HepG2 (cell line): Measurements from ENCODE around the gene ATP12A. TPM values are rescaled to one million over a fixed set of nuclear protein-coding genes. Genes with fewer than 3 reads are reported as not detected.

Source experiments
- ATAC-seq: fragments of 200-7000 bp; cut with Tn5 transposase; 3 replicates; pipeline ENCODE4 v1.9.1; 2020; ENCODE audit warnings: mild to moderate bottlenecking, moderate library complexity
- BruUV-seq: library from RNA; stranded (reverse); fragments of 400-500 nt; replicated peaks from 2 replicates; lab custom pipeline; 2021; lab: Mats Ljungman, UMichigan
- CTCF ChIA-PET: fragments of 300-600 bp; formaldehyde crosslinking; extraction: SDS; loops from one replicate; lab custom pipeline; 2021; ENCODE audit warnings: low total read pairs, inconsistent platforms, low intra/inter-chr PET ratio; lab: Yijun Ruan, JAX
- POLR2A ChIA-PET: fragments of 350-600 bp; sonication (Branson Sonifier 250); formaldehyde crosslinking; loops from one replicate; lab custom pipeline; 2020; ENCODE audit warnings: antibody characterized with exemption, inconsistent platforms; lab: Yijun Ruan, JAX
- DNase-seq: peaks from one replicate; pipeline ENCODE4 v3.0.0-alpha.2; 2015; ENCODE audit warnings: low spot score
- FAIRE-seq: peaks from 3 replicates; lab custom pipeline; 2011; peaks lifted over from hg19 to GRCh38; lab: Jason Lieb, UNC
- H2AFZ ChIP-seq: one replicate; pipeline ENCODE4 v1.6.1; 2011; ENCODE audit warnings: low read length, inconsistent platforms
- H3K27ac ChIP-seq: fragments of 300-600 bp; 3 replicates; pipeline ENCODE4 v1.8.0; 2011; ENCODE audit warnings: mixed run types, mild to moderate bottlenecking, mixed read lengths, low read length, inconsistent platforms; ENCODE audit not compliant: insufficient read depth; ENCODE audit errors: extremely low read length
- H3K27me3 ChIP-seq, 2 experiments: fragments of 200-600 bp in 1 of 2; 2 replicates in 1 of 2; 3 replicates in 1 of 2; pipeline versions ENCODE4 v1.6.0 to v1.8.0; 2011; ENCODE audit warnings: low read length in 2 of 2, mild to moderate bottlenecking in 2 of 2, moderate library complexity in 2 of 2, inconsistent platforms in 1 of 2; ENCODE audit not compliant: insufficient read depth in 2 of 2, control insufficient read depth in 1 of 2
- H3K36me3 ChIP-seq, 2 experiments: fragments of 200-600 bp in 1 of 2; replicated peaks in 1 of 2; 2 replicates in 1 of 2; 3 replicates in 1 of 2; pipeline versions ENCODE4 v1.5.1 to v1.8.0; 2011; ENCODE audit warnings: low read length in 2 of 2, inconsistent platforms in 1 of 2; ENCODE audit not compliant: insufficient read depth in 2 of 2, control insufficient read depth in 1 of 2
- H3K4me1 ChIP-seq: 2 replicates; pipeline ENCODE4 v1.5.1; 2012; ENCODE audit warnings: low read length, inconsistent platforms; ENCODE audit not compliant: insufficient read depth
- H3K4me2 ChIP-seq: 2 replicates; pipeline ENCODE4 v1.6.0; 2011; ENCODE audit warnings: low read depth, low read length, inconsistent platforms
- H3K4me3 ChIP-seq, 3 experiments: fragments of 200-600 bp in 1 of 3; sonication (generic), shearing (Covaris generic) in 1 of 3; replicated peaks in 1 of 3; 2 replicates each; pipeline ENCODE4 v1.5.1; 2011 to 2016; ENCODE audit warnings: low read length in 3 of 3, inconsistent platforms in 2 of 3, low read depth in 2 of 3, mild to moderate bottlenecking in 2 of 3, control low read depth in 1 of 3, mixed read lengths in 1 of 3; ENCODE audit not compliant: insufficient read depth in 1 of 3
- H3K79me2 ChIP-seq: one replicate; pipeline ENCODE4 v1.6.1; 2011; ENCODE audit warnings: low read length, inconsistent platforms; ENCODE audit not compliant: insufficient read depth
- H3K9ac ChIP-seq: 2 replicates; pipeline ENCODE4 v1.6.0; 2011; ENCODE audit warnings: mild to moderate bottlenecking, low read depth, low read length, inconsistent platforms; ENCODE audit not compliant: insufficient read depth
- H3K9me3 ChIP-seq: 2 replicates; pipeline ENCODE4 v1.5.1; 2012; ENCODE audit warnings: mild to moderate bottlenecking, low read length
- H4K20me1 ChIP-seq: 2 replicates; pipeline ENCODE4 v1.6.0; 2011; ENCODE audit warnings: inconsistent platforms, mild to moderate bottlenecking, low read length, moderate library complexity; ENCODE audit not compliant: insufficient read depth
- DRAP1 ChIP-seq: IDR thresholded peaks from 2 replicates; pipeline ENCODE4 v1.6.1; 2016; ENCODE audit warnings: missing genetic modification reagents, missing compliant biosample characterization
- ESRRA ChIP-seq: sonication (generic); formaldehyde crosslinking; IDR thresholded peaks from 2 replicates; pipeline ENCODE4 v1.5.1; 2020; ENCODE audit warnings: mild to moderate bottlenecking, low read depth, missing genetic modification reagents
- GABPA ChIP-seq, 2 experiments: IDR thresholded peaks; 2 replicates each; pipeline ENCODE4 v1.6.1; 2011 to 2016; ENCODE audit warnings: low read depth in 2 of 2, low read length in 1 of 2, missing biosample characterization in 1 of 2, missing genetic modification characterization in 1 of 2
- GRHL1 ChIP-seq: sonication (generic); formaldehyde crosslinking; conservative IDR thresholded peaks from 2 replicates; pipeline ENCODE4 v1.8.0; 2022; ENCODE audit warnings: missing genetic modification reagents
- HMGA1 ChIP-seq: sonication (generic); formaldehyde crosslinking; conservative IDR thresholded peaks from 2 replicates; pipeline ENCODE4 v1.4.0; 2020; ENCODE audit warnings: missing genetic modification reagents
- JUND ChIP-seq: sonication (generic); formaldehyde crosslinking; IDR thresholded peaks from 2 replicates; pipeline ENCODE4 v1.8.0; 2022; ENCODE audit warnings: mild to moderate bottlenecking, missing genetic modification reagents
- KLF11 ChIP-seq: IDR thresholded peaks from 2 replicates; pipeline ENCODE4 v1.6.1; 2016; ENCODE audit warnings: missing compliant biosample characterization
- MIER2 ChIP-seq: IDR thresholded peaks from 2 replicates; pipeline ENCODE4 v1.6.1; 2016; ENCODE audit warnings: missing biosample characterization, missing genetic modification reagents
- MTERF4 ChIP-seq: sonication (generic); formaldehyde crosslinking; IDR thresholded peaks from 2 replicates; pipeline ENCODE4 v1.8.0; 2023; ENCODE audit warnings: mild to moderate bottlenecking, missing genetic modification reagents
- NBN ChIP-seq: fragments of 450-650 bp; conservative IDR thresholded peaks from 2 replicates; pipeline ENCODE4 v1.6.1; 2017
- PAXIP1 ChIP-seq: sonication (generic); formaldehyde crosslinking; conservative IDR thresholded peaks from 2 replicates; pipeline ENCODE4 v1.4.0; 2020; ENCODE audit warnings: mild to moderate bottlenecking, missing genetic modification reagents, moderate library complexity
- RXRA ChIP-seq: sonication (generic); formaldehyde crosslinking; IDR thresholded peaks from 2 replicates; pipeline ENCODE4 v1.5.1; 2020; ENCODE audit warnings: missing genetic modification reagents
- SATB2 ChIP-seq: sonication (generic); formaldehyde crosslinking; IDR thresholded peaks from 2 replicates; pipeline ENCODE4 v1.5.0; 2020; ENCODE audit warnings: missing genetic modification reagents
- SKI ChIP-seq: fragments of 450-650 bp; IDR thresholded peaks from one replicate; pipeline ENCODE4 v1.6.1; 2018; ENCODE audit warnings: mild to moderate bottlenecking; ENCODE audit not compliant: partially characterized antibody
- WGBS: methylation state at CpG from one replicate; pipeline ENCODE4 v1.1.6; 2017; ENCODE audit warnings: low lambda C conversion rate; 5-methylcytosine and 5-hydroxymethylcytosine counted together
- in situ Hi-C: cut with HindIII; loops from 2 replicates; pipeline ENCODE4 v1.10.0; 2017; ENCODE audit warnings: low pct_unique_long_range_greater_than_20kb; ENCODE audit not compliant: extremely low pct_ligation_motif_present
- intact Hi-C: fragments of 100-400 bp; cut with micrococcal nuclease; formaldehyde crosslinking; loops from one replicate; pipeline ENCODE4 v1.10.0; 2022; ENCODE audit not compliant: unreplicated experiment
- polyA plus RNA-seq, 8 experiments: library from polyadenylated mRNA; depleted of rRNA in 3 of 8; stranded (reverse) in 7 of 8; unstranded in 1 of 8; fragments of >200 nt; fragmentation: Illumina TruSeq in 4 of 8; extraction: Trizol in 4 of 8; gene quantifications; 2 replicates each; pipeline versions ENCODE4 v1.2.1 to v1.2.3, GENCODE V29; 2011 to 2016; ENCODE audit warnings: low read depth in 4 of 8, missing spikeins in 1 of 8, mixed read lengths in 1 of 8; ENCODE audit not compliant: insufficient read depth in 1 of 8
- total RNA-seq, 5 experiments: library from RNA; depleted of rRNA; stranded (reverse); fragments of >200 nt; fragmentation: Illumina TruSeq; extraction: Trizol; gene quantifications; 2 replicates each; pipeline ENCODE4 v1.2.3, GENCODE V29; 2016; ENCODE audit warnings: low read depth in 1 of 5

The ATP12A gene
- total and polyA plus RNA-seq, 2 of the 13 experiments (the other 11 are each of a cell fraction or from before 2014, with no cell fraction given), result not detected

GRCh38 chr13:24638096-24638495, 42.1 kb upstream of the ATP12A start (continued):
- TF ChIP-seq PAXIP1 (CRISPR knock-in tag), result no peak
- no peak for TF ChIP-seq RXRA (CRISPR knock-in tag)
- TF ChIP-seq HMGA1 (CRISPR knock-in tag), result no peak
- no peak for TF ChIP-seq DRAP1 (CRISPR knock-in tag)
- no peak for TF ChIP-seq JUND (CRISPR knock-in tag)
- no peak for TF ChIP-seq KLF11 (CRISPR knock-in tag)
- no peak for TF ChIP-seq GABPA (IDR thresholded peaks at IDR 0.05; ENCODE audit: low read depth, low read length)
- TF ChIP-seq GABPA (CRISPR knock-in tag; IDR thresholded peaks at IDR 0.05; ENCODE audit: low read depth), result no peak
- no peak for TF ChIP-seq ESRRA (CRISPR knock-in tag)
- TF ChIP-seq, all 625 proteins: peak for 0

- H3K79me2 ChIP-seq, result no peaks in the 10 kb centered on the region
- ChIA-PET POLR2A (no interaction called here), CTCF (no interaction called here)
- no peak overlapping the region for H3K27ac ChIP-seq
- intact Hi-C loops, result no loop called here
- no peak for ATAC-seq
- in situ Hi-C loops, result no loop called here
- no peaks in the 10 kb centered on the region for H3K9me3 ChIP-seq
- no TSS peak for BruUV-seq
- H4K20me1 ChIP-seq, result no peaks in the 10 kb centered on the region
- H3K36me3 ChIP-seq, result no peaks in the 10 kb centered on the region
- H3K4me3 ChIP-seq, result no peak overlapping the region
- no peaks in the 10 kb centered on the region; a peak in 2 of 5 replicates for H3K27me3 ChIP-seq
- no peak for TF ChIP-seq MTERF4 (CRISPR knock-in tag)
- no peak for TF ChIP-seq NBN
- TF ChIP-seq SATB2, result no peak
- no peak for TF ChIP-seq SKI
- no peak for TF ChIP-seq MIER2 (CRISPR knock-in tag)
- TF ChIP-seq GRHL1 (CRISPR knock-in tag), result no peak
- no peak for DNase-seq
- H3K4me2 ChIP-seq, result no peak overlapping the region
- H3K4me1 ChIP-seq, result no peaks in the 10 kb centered on the region
- 13% methylated on average over 4 of the region's 4 CpGs for WGBS
- no peak for FAIRE-seq
- no peak overlapping the region for H3K9ac ChIP-seq
- H2AFZ ChIP-seq, result no peak overlapping the region
These were observed 39.5 kb upstream of the ATP12A start for GRCh38 chr13:24640752-24641151.
